K562 (cell line): ENCODE measurements around the gene SLC2A6. TPM values are rescaled to one million over a fixed set of nuclear protein-coding genes. Genes with fewer than 3 reads are reported as not detected.
A peak's percentile ranks its signal among the peaks of the same experiment; 100 is the strongest.

Experiments
- ATAC-seq: fragments of 200-7000 bp; cut with Tn5 transposase; 3 replicates; pipeline ENCODE4 v1.9.1; 2020; ENCODE audit warnings: moderate library complexity
- BruUV-seq: library from RNA; stranded (reverse); fragments of 400-500 nt; replicated peaks from 2 replicates; lab custom pipeline; 2021; lab: Mats Ljungman, UMichigan
- CTCF ChIA-PET: fragments of 300-600 bp; formaldehyde crosslinking; extraction: SDS; loops from one replicate; lab custom pipeline; 2021; ENCODE audit warnings: low intra/inter-chr PET ratio; lab: Yijun Ruan, JAX
- POLR2A ChIA-PET: fragments of 300-600, 350-650 bp; sonication (Branson Sonifier 250); formaldehyde crosslinking; extraction: SDS; loops from one replicate; lab custom pipeline; 2021; ENCODE audit warnings: antibody characterized with exemption, inconsistent platforms; lab: Yijun Ruan, JAX
- DNase-seq, 4 experiments: peaks; one replicate each; pipeline versions ENCODE4 v3.0.0 to v3.0.0-alpha.2; 2011 to 2018; ENCODE audit warnings: low spot score in 3 of 4, mixed read lengths in 3 of 4; ENCODE audit errors: extremely low read depth in 1 of 4
- FAIRE-seq: peaks from 2 replicates; lab custom pipeline; 2011; peaks lifted over from hg19 to GRCh38; lab: Jason Lieb, UNC
- H2AFZ ChIP-seq: 2 replicates; pipeline ENCODE4 v1.6.0; 2011; ENCODE audit warnings: low read depth, low read length, control low read depth, inconsistent platforms
- H3K27ac ChIP-seq: fragments of 200-600 bp; 3 replicates; pipeline ENCODE4 v1.8.0; 2011; ENCODE audit warnings: low read depth, mild to moderate bottlenecking, control low read depth, inconsistent platforms, low read length, moderate library complexity, mixed read lengths; ENCODE audit errors: extremely low read depth
- H3K27me3 ChIP-seq, 2 experiments: fragments of 300-600 bp in 1 of 2; 2 replicates in 1 of 2; 3 replicates in 1 of 2; pipeline versions ENCODE4 v1.6.0 to v1.8.0; 2011; ENCODE audit warnings: inconsistent platforms in 2 of 2, low read length in 2 of 2, mild to moderate bottlenecking in 1 of 2, mixed read lengths in 1 of 2, moderate library complexity in 1 of 2; ENCODE audit not compliant: control insufficient read depth in 2 of 2, insufficient read depth in 2 of 2
- H3K36me3 ChIP-seq: fragments of 300-600 bp; 3 replicates; pipeline ENCODE4 v1.8.0; 2011; ENCODE audit warnings: mild to moderate bottlenecking, low read length, inconsistent platforms; ENCODE audit not compliant: control insufficient read depth, insufficient read depth
- H3K4me1 ChIP-seq, 2 experiments: fragments of 200-600 bp in 1 of 2; replicated peaks in 1 of 2; 2 replicates in 1 of 2; 3 replicates in 1 of 2; pipeline versions ENCODE4 v1.5.1 to v1.8.0; 2011; ENCODE audit warnings: inconsistent platforms in 2 of 2, low read length in 2 of 2, mild to moderate bottlenecking in 1 of 2, mixed read lengths in 1 of 2, moderate library complexity in 1 of 2; ENCODE audit not compliant: control insufficient read depth in 2 of 2, insufficient read depth in 2 of 2
- H3K4me2 ChIP-seq: 2 replicates; pipeline ENCODE4 v1.6.1; 2011; ENCODE audit warnings: low read length, control low read depth, inconsistent platforms, mixed read lengths; ENCODE audit not compliant: insufficient read depth
- H3K4me3 ChIP-seq: fragments of 200-600 bp; sonication (generic), shearing (Covaris generic); 2 replicates; pipeline ENCODE4 v1.5.1; 2016; ENCODE audit warnings: control low read depth, inconsistent platforms
- H3K79me2 ChIP-seq: fragments of 200-600 bp; 3 replicates; pipeline ENCODE4 v1.8.0; 2011; ENCODE audit warnings: low read length, inconsistent platforms; ENCODE audit not compliant: control insufficient read depth, insufficient read depth
- H3K9ac ChIP-seq, 2 experiments: 2 replicates each; pipeline versions ENCODE4 v1.6.0 to v1.6.1; 2011; ENCODE audit warnings: low read depth in 2 of 2, low read length in 2 of 2, control low read depth in 1 of 2, inconsistent platforms in 1 of 2, mild to moderate bottlenecking in 1 of 2, mixed read lengths in 1 of 2; ENCODE audit not compliant: insufficient read depth in 1 of 2
- H3K9me1 ChIP-seq: one replicate; pipeline ENCODE4 v1.6.0; 2011; ENCODE audit warnings: inconsistent platforms, mild to moderate bottlenecking, low read length, moderate library complexity; ENCODE audit not compliant: control insufficient read depth, insufficient read depth
- H3K9me3 ChIP-seq: replicated peaks from 2 replicates; pipeline ENCODE4 v1.5.1; 2011; ENCODE audit warnings: low read depth, low read length, inconsistent platforms; ENCODE audit not compliant: control insufficient read depth, insufficient read depth
- H4K20me1 ChIP-seq: replicated peaks from 2 replicates; pipeline ENCODE4 v1.6.1; 2011; ENCODE audit warnings: low read length, inconsistent platforms, mixed read lengths; ENCODE audit not compliant: control insufficient read depth, insufficient read depth
- CEBPG ChIP-seq, 3 experiments: fragments of 200-800 bp in 1 of 3; sonication (Bioruptor generic) in 1 of 3; sonication (generic) in 1 of 3; formaldehyde crosslinking in 1 of 3; IDR thresholded peaks in 2 of 3; conservative IDR thresholded peaks in 1 of 3; 2 replicates each; pipeline versions ENCODE4 v1.6.1 to v1.8.0; 2016 to 2022; ENCODE audit warnings: missing compliant biosample characterization in 2 of 3, missing genetic modification characterization in 2 of 3, mild to moderate bottlenecking in 1 of 3, missing genetic modification reagents in 1 of 3
- GTF2E2 ChIP-seq: fragments of 200-800 bp; sonication (Bioruptor generic); IDR thresholded peaks from 2 replicates; pipeline ENCODE4 v1.6.1; 2016; ENCODE audit warnings: missing genetic modification characterization, missing compliant biosample characterization
- NRF1 ChIP-seq, 2 experiments: fragments of 450-650 bp; IDR thresholded peaks in 1 of 2; conservative IDR thresholded peaks in 1 of 2; 2 replicates each; pipeline ENCODE4 v1.6.1; 2014; ENCODE audit warnings: mild to moderate bottlenecking in 2 of 2
- RUNX1 ChIP-seq: sonication (generic); IDR thresholded peaks from 2 replicates; pipeline ENCODE4 v1.6.1; 2016; ENCODE audit warnings: antibody characterized with exemption, low read depth
- TFAP4 ChIP-seq: sonication (generic); formaldehyde crosslinking; IDR thresholded peaks from 2 replicates; pipeline ENCODE4 v1.8.0; 2022; ENCODE audit warnings: missing genetic modification reagents, mild to moderate bottlenecking, moderate library complexity, borderline replicate concordance
- ZBTB26 ChIP-seq: fragments of 450-650 bp; formaldehyde crosslinking; IDR thresholded peaks from 2 replicates; pipeline ENCODE4 v1.4.0; 2022; ENCODE audit warnings: missing genetic modification characterization
- WGBS: fragments of 100-300 bp; shearing (Covaris generic); methylation state at CpG from one replicate; pipeline ENCODE4 v1.1.6; 2016; ENCODE audit warnings: low coverage, mixed read lengths; ENCODE audit not compliant: insufficient coverage; ENCODE audit errors: missing lambda C conversion rate; 5-methylcytosine and 5-hydroxymethylcytosine counted together
- in situ Hi-C: fragments of 300-500 bp; cut with MboI; formaldehyde crosslinking; loops from 4 replicates; pipeline ENCODE4 v1.15.0; 2018; ENCODE audit warnings: inconsistent platforms, mixed read lengths
- intact Hi-C: fragments of 100-400 bp; cut with micrococcal nuclease; formaldehyde crosslinking; loops from 2 replicates; pipeline ENCODE4 v1.14.2; 2022
- polyA plus RNA-seq, 8 experiments: library from polyadenylated mRNA; depleted of rRNA in 4 of 8; stranded (reverse) in 5 of 8; unstranded in 3 of 8; fragments of >200 nt; fragmentation: Nextera tagmentation in 2 of 8; fragmentation: Illumina TruSeq in 1 of 8; extraction: Ambion mirVana in 2 of 8; extraction: Trizol in 1 of 8; gene quantifications; 2 replicates each; pipeline versions ENCODE4 v1.2.1 to v1.2.3, GENCODE V29; 2011 to 2014; ENCODE audit warnings: inconsistent platforms in 1 of 8, missing spikeins in 1 of 8
- total RNA-seq, 7 experiments: library from RNA; depleted of rRNA in 6 of 7; stranded (reverse); fragments of >200 nt in 6 of 7; fragmentation: Illumina TruSeq in 2 of 7; extraction: Trizol in 2 of 7; gene quantifications; 2 replicates each; pipeline versions ENCODE4 v1.2.1 to v1.2.3, GENCODE V29; 2011 to 2021; ENCODE audit warnings: low replicate concordance in 1 of 7

Gene SLC2A6
- total and polyA plus RNA-seq, 9 of the 15 experiments (the other 6 are each of a cell fraction or from before 2014, with no cell fraction given) = 0.04 to 0.38 (median 0.09) TPM; not detected in 3

GRCh38 chr9:133436681-133437080 is 42.2 kb downstream of the SLC2A6 start:
- H3K9ac ChIP-seq = no peak overlapping the region
- H4K20me1 ChIP-seq = 0 out of 2 replicates have a peak, but pooled peaks cover 9% of the 10 kb centered on the region
- in situ Hi-C loops (no loop called here), intact Hi-C loops (no loop called here)
- H3K4me2 ChIP-seq = no peak overlapping the region
- TF ChIP-seq RUNX1 = no peak
- no peak for TF ChIP-seq NRF1 (conservative IDR thresholded peaks at IDR 0.05 in 1 of 2, IDR thresholded peaks at IDR 0.05 in 1 of 2)
- 0 out of 2 replicates have a peak, but pooled peaks have one; percentile 21 for TF ChIP-seq TFAP4 (CRISPR knock-in tag)
- TF ChIP-seq CEBPG (CRISPR knock-in tag; IDR thresholded peaks at IDR 0.05) = 0 out of 2 replicates have a peak, but pooled peaks have one; percentile 20
- no peak for TF ChIP-seq CEBPG (tag; conservative IDR thresholded peaks at IDR 0.05 in 1 of 2, IDR thresholded peaks at IDR 0.05 in 1 of 2)
- no peak for TF ChIP-seq ZBTB26 (CRISPR knock-in tag)
- no peak for TF ChIP-seq GTF2E2
- ChIA-PET POLR2A (no interaction called here), CTCF (interaction anchor here (1.0 kb wide), 2 partner anchors 49 to 251 kb away, joined by 3 read pairs; no protein-coding TSS in a partner anchor)
- no peak overlapping the region for H3K4me3 ChIP-seq
- H3K36me3 ChIP-seq = no peaks in the 10 kb centered on the region
- H3K9me1 ChIP-seq = peaks cover 3% of the 10 kb centered on the region
- DNase-seq (no peak), ATAC-seq (no peak), FAIRE-seq (no peak)
- no peaks in the 10 kb centered on the region for H3K9me3 ChIP-seq
- no TSS peak for BruUV-seq
- no peaks in the 10 kb centered on the region for H3K79me2 ChIP-seq
- peaks cover 0 to 12% of the 10 kb centered on the region in 2 experiments; a peak in 2 of 5 replicates for H3K4me1 ChIP-seq
- no peak overlapping the region for H2AFZ ChIP-seq
- H3K27ac ChIP-seq = no peak overlapping the region
- H3K27me3 ChIP-seq = peaks cover 37 to 80% of the 10 kb centered on the region in 2 experiments
- WGBS = 5% methylated on average over 14 of the region's 16 CpGs
